Stimulated activated CD8-positive, alpha-beta memory T cell treated with anti-CD3 and anti-CD28 coated beads, Interleukin-4, amount 100 ng/mL, for 1 hour (primary cell): ENCODE results near the gene DKKL1.

Experiments
- DNase-seq, 2 donors: peaks; one replicate each; pipeline ENCODE4 v3.0.0-alpha.2; 2020; ENCODE audit warnings: low read depth in 2 of 2, low spot score in 1 of 2

Gene DKKL1

DNA sequence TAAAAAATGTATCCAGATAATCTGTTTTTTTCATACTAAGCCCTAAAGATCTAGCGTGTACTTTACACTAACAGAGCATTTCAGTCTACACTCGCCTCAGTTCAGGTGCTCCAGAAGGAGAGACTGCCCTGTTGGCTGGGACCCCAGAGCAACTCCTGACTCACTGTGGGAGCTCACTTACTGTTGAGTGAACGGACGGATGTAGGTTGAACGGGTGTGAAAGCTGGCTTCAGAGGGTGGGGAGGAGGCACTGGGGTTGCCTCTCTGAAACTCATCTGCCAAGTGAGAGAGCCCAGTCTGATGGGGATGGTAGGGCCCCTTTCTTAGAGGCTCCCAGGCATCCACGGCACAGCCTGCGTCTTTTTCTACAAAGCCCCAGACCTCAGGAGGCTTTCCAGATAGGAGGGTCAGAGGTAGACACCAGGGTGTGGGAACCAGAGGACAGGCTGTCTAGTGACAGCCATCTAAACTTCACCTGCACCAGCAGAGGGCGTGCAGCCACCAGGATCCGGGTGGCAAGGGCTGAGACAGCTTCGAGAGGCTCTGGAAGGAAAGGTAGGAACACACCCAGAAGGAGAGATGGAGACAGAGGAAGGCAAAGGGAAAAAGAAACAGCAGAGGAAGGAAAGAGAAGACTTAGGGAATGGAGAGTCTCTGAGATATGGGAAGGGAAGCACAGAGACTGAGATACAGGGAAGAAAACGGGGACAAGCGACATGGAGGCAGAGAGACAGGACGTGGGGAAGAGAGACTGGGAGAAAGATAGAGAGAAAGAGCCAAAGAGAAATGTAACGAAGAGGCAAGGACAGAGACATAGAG is 28.1 kb downstream of the DKKL1 start:
- DNase-seq = peak; percentile 46 to 66

DNA sequence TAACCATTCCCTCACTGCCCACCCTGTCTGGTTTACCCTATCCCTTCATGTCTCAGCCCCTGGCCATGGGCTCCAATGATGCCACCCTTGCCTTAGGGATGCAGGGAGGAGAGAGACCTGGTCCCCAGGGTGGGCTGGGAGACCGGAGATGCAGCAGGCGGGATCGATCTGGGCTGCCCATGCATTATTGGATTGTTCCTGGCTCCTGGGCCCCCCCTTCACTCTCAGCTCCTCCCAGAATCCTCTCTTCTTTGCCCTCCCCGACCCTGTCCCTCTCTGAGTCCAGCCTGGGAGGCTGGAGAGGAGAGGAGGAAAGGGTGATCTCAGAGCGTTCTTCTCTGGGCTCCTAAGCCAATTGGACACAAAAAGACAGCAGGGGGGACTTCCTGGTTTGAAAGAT is 30.2 kb downstream of the DKKL1 start:
- DNase-seq = no peak

DNA sequence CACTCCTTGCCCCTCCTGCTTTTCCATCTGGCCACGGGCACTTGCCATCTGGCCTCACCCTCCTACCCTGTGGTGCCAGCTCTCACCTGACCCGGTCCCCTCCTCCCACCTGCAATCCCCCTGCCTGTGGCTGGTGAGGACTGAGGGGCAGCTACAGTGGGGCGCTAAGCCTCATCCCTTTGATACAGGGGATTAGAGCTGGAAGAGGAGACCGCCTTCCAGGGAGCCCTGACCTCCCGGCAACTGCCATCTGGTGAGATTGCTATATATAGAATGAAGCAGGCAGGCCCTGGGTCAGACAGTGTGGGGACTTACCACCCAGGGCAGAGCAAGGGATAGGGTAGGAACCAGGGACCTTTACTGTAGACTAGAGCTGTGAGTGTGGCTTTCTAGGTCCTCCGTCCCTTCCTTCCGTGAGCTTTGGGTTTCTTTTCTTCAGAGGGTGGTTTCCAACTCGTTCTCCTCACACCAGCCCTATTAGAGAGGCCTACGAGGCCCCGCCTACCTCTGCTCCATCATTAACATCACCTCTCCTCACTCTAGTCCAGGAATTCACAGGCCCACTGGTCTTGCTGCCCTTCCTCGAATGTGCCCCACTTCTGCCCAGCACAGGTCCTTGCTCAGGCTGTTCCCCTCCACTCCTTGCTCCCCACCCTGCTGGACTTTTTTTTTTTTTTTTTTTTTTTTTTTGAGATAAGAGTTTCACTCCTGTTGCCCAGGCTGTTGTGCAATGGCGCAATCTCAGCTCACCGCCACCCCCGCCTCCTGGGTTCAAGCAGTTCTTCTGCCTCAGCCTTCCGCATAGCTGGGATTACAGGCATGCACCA is 32.1 kb downstream of the DKKL1 start:
- DNase-seq = no peak

DNA sequence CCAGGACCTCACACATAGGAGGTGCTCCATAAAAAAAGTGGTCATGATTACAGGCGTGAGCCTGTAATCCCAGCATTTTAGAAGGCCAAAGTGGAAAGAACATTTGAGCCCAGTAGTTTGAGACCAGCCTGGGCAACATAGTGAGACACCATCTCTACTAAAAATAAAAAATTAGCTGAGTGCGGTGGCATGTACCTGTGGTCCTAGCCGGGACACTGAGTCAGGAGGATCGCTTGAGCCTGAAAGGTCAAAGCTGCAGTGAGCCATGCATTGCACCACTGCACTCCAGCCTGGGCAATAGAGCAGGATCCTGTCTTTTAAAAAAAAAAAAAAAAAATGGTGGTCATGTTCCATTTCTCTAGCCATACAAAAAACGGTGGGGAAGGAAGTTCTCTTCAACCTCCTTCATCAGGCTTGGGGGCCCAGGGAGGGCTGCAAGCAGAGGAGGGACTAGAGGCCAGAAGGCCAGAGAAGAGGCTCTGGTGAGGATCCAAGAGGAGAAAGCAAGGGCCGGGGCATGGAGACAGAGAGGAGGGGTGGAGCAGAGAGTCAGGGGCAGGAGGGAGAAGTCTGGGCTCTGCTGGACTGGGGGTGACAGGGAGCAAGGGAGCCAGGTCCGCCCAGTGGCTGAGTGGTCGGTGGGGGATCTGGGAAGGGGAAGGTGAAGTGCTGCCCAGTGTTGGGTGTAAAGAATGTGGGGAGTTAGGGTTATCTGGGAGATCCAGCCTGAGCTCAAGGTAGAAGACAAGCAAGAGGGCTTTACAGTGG is 33.2 kb downstream of the DKKL1 start:
- no peak for DNase-seq

DNA sequence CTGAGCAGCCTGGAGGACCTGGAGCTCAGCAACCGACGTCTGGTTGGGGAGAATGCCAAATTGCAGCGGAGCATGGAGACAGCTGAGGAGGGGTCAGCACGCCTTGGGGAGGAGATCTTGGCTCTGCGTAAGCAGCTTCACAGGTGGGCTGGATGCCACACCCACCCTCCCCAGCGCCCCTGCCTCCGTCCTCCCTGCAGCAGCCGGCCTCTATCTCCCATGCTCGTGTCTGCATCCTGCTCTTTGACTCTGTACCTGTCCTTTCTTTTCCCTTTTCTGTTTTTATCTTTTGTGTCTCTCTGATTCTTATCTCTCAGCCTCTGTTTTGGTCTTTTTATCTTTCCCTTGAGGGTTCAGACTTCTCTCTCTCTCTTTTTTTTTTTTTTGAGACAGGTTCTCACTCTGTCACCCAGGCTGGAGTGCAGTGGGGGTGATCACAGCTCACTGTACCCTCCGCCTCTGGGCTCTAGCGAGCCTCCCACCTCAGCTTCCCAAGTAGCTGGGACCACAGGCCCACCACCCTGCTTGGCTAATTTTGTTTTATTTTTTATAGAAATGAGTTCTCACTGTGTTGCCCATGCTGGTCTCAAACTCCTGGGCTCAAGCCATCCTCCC is 34.4 kb downstream of the DKKL1 start:
- DNase-seq = no peak

DNA sequence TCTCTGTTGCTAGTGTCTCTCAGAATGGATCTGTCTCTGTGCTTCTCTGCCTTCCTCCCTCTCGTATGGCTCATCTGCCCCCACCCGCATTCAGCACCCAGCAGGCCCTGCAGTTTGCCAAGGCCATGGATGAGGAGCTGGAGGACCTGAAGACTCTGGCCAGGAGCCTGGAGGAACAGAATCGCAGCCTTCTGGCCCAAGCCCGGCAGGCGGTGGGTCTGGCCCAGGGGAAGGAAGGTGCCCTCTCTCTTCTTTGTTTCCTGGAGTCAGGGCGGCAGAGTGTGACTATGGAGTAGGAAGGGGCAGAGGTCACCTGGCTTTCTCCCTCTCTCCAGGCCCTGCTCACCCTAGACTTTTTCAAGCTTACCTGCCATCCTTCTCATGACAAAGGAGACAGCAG is 35.3 kb downstream of the DKKL1 start:
- DNase-seq = no peak

DNA sequence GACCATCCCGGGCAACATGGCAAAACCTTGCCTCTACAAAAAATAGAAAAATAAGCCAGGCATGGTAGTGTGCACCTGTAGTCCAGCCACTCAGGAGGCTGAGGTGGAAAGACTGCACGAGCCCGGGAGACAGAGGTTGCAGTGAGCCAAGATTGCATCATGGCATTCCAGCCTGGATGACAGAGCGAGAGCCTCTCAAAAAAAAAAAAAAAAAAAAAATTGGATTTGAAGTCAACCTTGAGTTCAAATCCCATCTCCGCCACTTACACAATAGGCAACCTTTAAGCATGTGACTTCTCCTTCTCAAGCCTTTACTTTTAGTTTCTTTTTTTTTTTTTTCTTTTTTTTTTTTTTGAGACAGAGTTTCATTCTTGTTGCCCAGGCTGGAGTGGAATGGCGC is 36.4 kb downstream of the DKKL1 start:
- DNase-seq = no peak

DNA sequence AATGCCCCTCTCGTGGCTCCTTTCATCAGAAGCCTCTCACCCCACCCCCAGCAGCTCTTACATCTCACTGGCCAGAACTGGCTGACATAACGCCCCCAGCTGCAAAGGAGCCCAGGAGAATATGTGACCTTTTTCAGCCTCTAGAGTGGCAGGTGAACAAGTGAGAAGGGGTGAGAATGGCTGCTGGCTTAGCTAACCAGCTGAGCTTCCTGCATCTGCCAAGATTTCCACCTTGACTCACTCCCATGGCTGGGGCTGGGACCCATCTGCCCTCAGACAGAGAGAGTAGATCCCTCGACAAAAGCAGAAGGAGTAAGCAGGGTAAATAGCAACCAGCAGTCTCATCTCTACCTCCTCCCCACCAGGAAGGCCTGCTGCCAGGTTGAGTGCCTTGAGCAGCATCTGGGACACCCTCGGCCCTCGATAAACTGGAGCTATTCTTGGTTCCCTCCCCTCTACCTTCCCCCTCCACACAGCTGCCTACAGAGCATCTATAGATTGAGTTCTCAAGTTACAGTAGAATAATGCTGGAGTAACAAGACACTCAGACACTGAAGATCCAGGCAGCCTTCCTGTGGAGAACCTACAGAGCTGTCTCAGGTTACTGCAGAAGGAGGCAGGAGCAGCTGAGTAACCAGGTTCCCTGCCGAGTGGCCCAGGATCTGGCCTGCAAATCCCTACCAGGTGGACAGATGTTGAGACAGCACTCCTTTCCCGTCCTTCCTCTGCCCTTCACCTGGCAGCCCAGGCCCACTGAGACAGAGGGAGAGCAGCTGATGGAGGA is 39.9 kb downstream of the DKKL1 start:
- no peak for DNase-seq

DNA sequence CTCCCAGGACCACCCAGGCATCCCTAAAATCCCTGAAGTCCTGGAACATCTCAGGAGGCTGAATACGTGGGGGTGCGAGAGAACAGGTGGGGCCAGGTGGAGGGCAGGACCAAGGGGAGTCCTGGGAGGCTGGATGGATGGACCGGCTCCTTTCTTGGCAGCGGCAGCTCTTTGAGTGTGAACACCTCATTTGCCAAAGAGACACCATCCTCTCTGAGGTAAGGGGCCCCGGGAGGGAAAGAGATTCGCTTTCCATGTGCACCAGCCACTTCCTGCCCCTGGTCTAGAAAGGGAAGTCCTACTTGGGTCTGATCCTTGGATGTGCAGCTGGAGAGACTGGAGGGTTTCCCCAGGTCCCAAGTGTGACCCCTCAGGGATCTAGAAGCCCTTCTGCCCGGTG is 43.4 kb downstream of the DKKL1 start:
- no peak for DNase-seq

DNA sequence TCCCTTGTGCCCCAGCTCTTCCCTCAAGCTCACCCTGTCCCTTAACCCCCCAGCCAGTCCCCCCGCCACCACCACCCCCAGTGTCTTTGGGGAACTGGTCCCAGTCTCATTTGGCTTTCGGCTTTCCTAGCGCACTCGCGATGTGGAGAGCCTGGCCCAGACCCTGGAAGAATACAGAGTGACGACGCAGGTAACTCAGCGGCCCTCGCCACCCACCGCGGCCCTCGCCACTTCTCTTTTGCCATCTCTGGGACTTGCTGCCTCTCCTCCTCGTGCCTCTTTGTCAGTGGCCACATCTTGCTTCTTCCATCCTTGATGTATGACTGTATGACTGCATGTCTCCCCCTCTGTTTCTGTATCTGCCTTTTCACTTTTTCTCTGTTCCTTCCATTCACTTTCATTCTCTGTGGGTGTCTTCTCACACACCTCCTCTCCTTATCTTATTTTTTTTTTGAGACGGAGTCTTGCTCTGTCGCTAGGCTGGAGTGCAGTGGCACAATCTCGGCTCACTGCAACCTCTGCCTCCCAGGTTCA is 43.9 kb downstream of the DKKL1 start:
- no peak for DNase-seq

DNA sequence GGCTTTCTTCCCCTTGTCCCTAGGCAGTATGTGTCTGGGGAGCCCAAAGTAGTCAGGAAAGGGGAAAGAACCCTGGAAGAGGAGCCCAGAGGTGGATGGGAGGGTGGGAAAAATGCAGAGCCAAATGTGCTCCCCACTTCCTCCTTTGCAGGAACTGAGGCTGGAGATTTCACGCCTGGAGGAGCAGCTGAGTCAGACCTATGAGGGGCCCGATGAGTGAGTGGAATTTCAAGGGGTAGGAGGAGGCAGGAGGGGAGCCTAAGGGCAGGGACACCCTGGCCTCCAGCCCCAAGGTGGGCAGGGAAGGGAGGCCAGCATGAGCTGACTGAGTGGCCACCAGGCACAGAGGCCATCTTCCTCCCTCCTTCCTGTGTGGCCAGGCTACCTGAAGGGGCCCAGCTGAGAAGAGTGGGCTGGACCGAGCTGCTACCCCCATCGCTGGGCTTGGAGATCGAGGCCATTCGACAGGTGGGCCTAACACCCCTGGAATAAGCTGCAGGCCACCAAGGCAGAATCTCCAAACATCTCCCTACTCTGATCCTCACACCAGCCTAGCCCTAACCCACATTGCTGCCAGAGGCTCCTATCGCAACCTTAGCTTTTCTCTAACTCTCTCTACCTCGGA is 45.3 kb downstream of the DKKL1 start:
- no peak for DNase-seq

DNA sequence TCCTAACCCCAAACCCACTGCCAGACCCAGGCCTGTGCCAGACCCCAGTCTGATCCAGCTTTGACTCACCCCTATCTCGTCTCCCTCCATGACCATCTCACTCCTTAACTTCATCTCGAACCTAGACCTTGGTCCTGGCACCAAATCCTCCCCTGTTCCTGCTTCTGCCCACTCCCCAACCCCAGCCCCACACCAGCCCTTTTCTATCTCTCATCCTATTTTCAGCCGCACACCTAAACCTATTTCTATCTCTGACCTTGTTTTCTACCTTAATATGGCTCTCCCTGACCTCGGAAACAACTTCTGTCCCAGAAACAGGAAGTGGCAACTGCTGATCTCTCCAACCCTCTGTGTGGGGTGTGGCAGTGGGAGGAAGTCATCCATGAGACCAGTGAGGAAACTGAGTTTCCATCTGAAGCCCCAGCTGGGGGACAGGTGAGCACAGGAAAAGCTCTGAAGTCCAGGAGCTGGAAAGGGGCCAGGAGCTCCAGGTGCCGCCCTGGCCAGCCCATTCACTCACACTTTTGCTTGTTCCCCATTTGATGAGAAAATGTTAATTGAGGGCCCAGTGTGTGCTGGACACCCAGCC is 45.9 kb downstream of the DKKL1 start:
- DNase-seq = no peak

DNA sequence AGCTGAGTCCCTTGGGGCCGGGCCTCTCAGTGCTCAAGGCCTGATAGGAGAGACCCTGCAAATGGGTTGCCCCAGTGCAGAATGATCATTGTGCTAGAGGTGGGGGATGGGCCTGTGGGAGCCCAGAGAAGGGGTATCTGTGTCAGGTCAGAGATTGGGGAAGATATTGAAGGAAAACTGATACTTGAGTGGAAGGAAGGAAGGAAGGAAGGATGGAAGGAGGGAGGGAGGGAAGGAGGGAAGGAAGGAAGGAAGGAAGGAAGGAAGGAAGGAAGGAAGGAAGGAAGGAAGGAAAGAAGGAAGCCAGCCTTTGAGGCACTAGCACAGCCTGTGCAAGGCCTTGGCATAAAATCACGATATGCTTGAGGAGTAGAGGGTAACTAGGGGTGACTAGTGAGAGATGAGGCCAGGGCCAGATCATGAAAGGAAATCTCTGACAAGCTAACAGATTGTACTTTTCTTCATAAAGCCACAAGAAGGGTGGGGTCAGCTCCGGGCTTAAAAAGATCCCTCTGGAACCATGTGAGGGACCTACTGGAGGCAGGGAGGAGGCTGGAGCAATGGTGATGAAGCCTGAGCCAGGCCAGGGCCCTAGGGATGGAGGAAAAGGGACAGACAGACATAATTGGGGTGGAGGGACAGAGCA is 48.1 kb downstream of the DKKL1 start:
- no peak for DNase-seq

DNA sequence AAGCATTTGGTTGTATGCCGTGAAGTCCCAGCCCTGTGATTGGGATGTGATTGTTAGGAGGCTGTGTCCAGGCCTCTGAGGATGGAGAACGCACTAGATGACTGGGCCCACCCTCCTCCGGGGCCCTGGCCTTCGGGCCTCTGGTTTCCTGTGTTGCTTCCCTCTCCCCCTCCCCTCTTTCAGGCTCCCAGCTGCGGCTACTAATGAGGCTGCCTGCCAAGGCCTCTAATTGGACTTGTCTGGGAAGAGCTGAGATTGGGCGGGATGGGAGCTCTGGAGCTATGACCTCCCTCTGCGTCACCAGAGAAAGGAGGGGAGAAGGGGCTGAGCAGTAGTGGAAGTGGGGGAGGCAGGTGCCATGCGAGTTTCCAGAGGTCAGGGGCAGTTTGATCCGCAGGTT is 49.7 kb downstream of the DKKL1 start:
- no peak for DNase-seq

DNA sequence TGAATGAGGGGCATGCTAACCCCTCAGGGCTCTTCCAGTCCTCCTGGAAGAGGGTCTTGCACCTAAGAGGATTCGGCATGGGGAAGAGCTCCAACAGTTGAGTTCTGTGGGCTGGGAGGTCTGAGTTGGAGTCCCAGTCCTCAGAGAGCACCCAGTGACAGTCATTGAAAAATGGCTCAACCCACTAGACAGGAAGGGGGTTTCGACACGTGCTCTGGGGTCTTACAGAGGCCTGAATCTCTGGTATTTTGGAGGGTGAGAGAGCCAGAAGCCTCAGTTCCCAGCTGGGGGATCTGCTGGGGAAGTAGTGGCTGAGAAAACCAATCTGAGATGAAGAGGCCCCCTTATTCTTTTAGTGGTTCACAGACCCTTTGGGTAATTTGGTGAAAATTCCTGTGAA is 50.6 kb downstream of the DKKL1 start:
- no peak for DNase-seq

DNA sequence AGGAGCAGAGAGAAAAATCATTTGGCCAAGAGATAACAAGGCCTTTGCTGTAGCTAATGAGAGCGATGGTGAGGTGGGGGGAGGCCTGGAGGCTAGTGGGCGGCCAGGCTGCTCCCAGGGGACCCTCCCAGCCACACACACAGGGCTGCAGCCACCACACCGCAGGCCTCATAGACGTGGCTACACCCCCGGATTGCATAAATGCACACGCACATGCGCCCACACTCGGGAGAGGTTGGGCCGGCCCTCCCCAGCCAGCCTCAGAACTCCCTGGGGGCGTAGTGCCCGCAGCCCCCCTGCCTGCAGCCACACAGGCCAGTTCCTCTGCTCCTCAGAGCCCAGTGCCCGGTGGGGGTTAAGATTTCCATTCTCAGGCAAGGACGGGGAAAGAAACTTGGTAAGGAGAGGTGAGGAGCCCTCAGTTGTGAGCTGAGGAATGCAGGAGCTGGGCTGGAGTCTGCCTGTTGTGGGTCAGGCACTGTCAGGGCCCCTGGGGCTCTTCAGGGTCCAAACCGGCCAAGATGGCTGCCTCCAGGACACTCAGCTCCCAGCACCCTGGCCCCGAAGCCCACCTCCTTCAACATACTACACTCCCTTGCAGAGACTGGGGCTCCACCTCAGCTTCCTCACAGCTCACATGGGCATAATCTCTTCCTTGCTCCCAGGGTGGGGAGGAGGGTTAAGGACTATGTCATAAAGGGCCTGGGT is 51.6 kb downstream of the DKKL1 start:
- no peak for DNase-seq

DNA sequence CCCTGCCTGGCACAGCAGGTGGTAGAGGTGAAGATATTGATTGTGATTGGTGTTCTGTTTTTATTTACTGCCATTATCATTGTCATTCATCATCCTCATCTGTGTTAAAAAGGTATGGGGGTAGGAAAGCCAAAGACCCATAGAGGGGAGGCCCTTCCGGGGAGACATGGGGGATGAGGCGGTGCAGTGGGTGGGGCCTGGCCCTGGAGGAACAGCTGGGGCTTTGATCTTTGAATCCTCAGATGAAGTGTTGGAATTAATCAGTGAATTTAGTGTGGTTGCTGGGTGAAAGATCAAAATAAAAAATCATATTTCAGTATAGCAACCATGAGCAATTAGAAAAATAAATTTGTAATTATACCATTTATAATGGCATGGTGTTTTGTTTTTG is 52.1 kb downstream of the DKKL1 start:
- no peak for DNase-seq

DNA sequence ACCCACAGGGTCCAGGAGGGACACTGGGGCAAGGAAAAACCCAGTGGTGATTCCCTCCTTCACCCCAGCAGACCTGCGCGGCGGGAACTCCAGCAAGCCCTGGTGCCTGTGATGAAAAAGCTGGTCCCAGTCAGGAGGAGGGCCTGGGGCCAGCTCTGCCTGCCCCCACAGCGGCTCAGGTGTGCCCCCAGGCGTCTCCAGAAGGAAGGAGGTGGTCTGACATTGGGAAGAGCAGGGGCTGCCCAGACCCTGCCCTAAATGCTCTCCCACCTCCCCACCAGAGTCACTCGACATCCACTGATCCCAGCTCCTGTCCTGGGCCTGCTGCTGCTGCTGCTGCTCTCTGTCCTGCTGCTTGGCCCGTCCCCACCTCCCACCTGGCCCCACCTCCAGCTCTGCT is 53.4 kb downstream of the DKKL1 start:
- no peak for DNase-seq
